Prostate gland (tissue), 2 donors: Measurements from ENCODE around the gene MTM1. TPM values are rescaled to one million over a fixed set of nuclear protein-coding genes. Genes with fewer than 3 reads are reported as not detected.
A peak's percentile ranks its signal among the peaks of the same experiment; 100 is the strongest.

Experiments used
- DNase-seq: peaks from one replicate; pipeline ENCODE4 v3.0.0-alpha.2; 2019; ENCODE audit warnings: low spot score
- H3K27ac ChIP-seq, 2 donors: fragments of 200-600 bp; sonication (generic); 2 replicates each; pipeline ENCODE4 v1.5.1; 2017 to 2019
- H3K27me3 ChIP-seq: fragments of 200-600 bp; sonication (generic); replicated peaks from 2 replicates; pipeline ENCODE4 v1.5.1; 2019; ENCODE audit not compliant: insufficient read depth
- H3K36me3 ChIP-seq, 2 donors: fragments of 200-600 bp; sonication (generic); 1 replicate in 1 of 2; 2 replicates in 1 of 2; pipeline versions ENCODE4 v1.5.1 to v1.8.1; 2017 to 2019
- H3K4me1 ChIP-seq: fragments of 200-600 bp; sonication (generic); replicated peaks from 2 replicates; pipeline ENCODE4 v1.5.1; 2019
- H3K4me3 ChIP-seq, 2 donors: fragments of 200-600 bp; sonication (generic); 2 replicates each; pipeline ENCODE4 v1.5.1; 2017 to 2019
- H3K9me3 ChIP-seq: fragments of 200-600 bp; sonication (generic); 2 replicates; pipeline ENCODE4 v1.5.1; 2017
- POLR2A ChIP-seq: fragments of 450-650 bp; IDR thresholded peaks from one replicate; pipeline ENCODE4 v1.6.1; 2016; ENCODE audit warnings: antibody characterized with exemption, mild to moderate bottlenecking
- POLR2AphosphoS5 ChIP-seq: sonication (generic); formaldehyde crosslinking; IDR thresholded peaks from one replicate; pipeline ENCODE4 v1.6.1; 2017; ENCODE audit warnings: antibody characterized with exemption
- whole genome bisulfite sequencing: methylation state at CpG from one replicate; pipeline ENCODE4 v1.1.5; 2018; 5-methylcytosine and 5-hydroxymethylcytosine counted together
- intact Hi-C: fragments of 100-400 bp; cut with DNase I; formaldehyde crosslinking; loops from one replicate; pipeline ENCODE4 v1.14.2; 2022
- total RNA-seq, 2 donors: library from RNA; depleted of rRNA; stranded (reverse); fragments of >200 nt; gene quantifications; one replicate each; pipeline ENCODE4 v1.1.0, GENCODE V29; 2016
- TF ChIP-seq, protein P1 (sequence below), 4 experiments: fragments of 200-600 bp in 2 of 4; fragments of 450-650 bp in 2 of 4; sonication (generic) in 2 of 4; IDR thresholded peaks; 1 replicate in 3 of 4; 2 replicates in 1 of 4; pipeline ENCODE4 v1.5.1; 2016 to 2019; ENCODE audit warnings: antibody characterized with exemption in 4 of 4, mild to moderate bottlenecking in 2 of 4, moderate library complexity in 2 of 4

MTM1 gene
- total RNA-seq, 2 donors from 2014 or later, result 10.3 to 30.2 TPM

- 41% methylated on average over 8 of the region's 8 CpGs for WGBS
- H3K4me3 ChIP-seq, result no peak overlapping the region
- intact Hi-C loops, result no loop called here
Measured at GRCh38 chrX:150694738-150695410, 126.5 kb downstream of the MTM1 start.

GRCh38 chrX:150696331-150696730, 127.9 kb downstream of the MTM1 start:
- H3K27me3 ChIP-seq, result no peaks in the 10 kb centered on the region
- H3K4me1 ChIP-seq, result no peaks in the 10 kb centered on the region
- 38% methylated on average over 1 of the region's 1 CpG for WGBS
- H3K4me3 ChIP-seq, result no peak overlapping the region
- intact Hi-C loops, result no loop called here
- no peak for TF ChIP-seq POLR2A
- TF ChIP-seq, protein P1, sequence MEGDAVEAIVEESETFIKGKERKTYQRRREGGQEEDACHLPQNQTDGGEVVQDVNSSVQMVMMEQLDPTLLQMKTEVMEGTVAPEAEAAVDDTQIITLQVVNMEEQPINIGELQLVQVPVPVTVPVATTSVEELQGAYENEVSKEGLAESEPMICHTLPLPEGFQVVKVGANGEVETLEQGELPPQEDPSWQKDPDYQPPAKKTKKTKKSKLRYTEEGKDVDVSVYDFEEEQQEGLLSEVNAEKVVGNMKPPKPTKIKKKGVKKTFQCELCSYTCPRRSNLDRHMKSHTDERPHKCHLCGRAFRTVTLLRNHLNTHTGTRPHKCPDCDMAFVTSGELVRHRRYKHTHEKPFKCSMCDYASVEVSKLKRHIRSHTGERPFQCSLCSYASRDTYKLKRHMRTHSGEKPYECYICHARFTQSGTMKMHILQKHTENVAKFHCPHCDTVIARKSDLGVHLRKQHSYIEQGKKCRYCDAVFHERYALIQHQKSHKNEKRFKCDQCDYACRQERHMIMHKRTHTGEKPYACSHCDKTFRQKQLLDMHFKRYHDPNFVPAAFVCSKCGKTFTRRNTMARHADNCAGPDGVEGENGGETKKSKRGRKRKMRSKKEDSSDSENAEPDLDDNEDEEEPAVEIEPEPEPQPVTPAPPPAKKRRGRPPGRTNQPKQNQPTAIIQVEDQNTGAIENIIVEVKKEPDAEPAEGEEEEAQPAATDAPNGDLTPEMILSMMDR (IDR thresholded peaks at IDR 0.05), result no peak
- TF ChIP-seq POLR2AphosphoS5, result no peak
- H3K9me3 ChIP-seq, result no peaks in the 10 kb centered on the region
- no peaks in the 10 kb centered on the region for H3K36me3 ChIP-seq
- DNase-seq, result no peak
- no peak overlapping the region for H3K27ac ChIP-seq

More at GRCh38 chrX:150694738-150695410, 126.5 kb downstream of the MTM1 start:
- no peak for DNase-seq
- H3K27me3 ChIP-seq, result no peaks in the 10 kb centered on the region
- no peaks in the 10 kb centered on the region for H3K36me3 ChIP-seq
- no peaks in the 10 kb centered on the region for H3K9me3 ChIP-seq
- TF ChIP-seq POLR2AphosphoS5, result no peak
- no peak for TF ChIP-seq POLR2A
- TF ChIP-seq, protein P1 (IDR thresholded peaks at IDR 0.05), result no peak
- H3K27ac ChIP-seq, result peak overlapping the region; percentile 83 to 84
- no peaks in the 10 kb centered on the region for H3K4me1 ChIP-seq

DNA sequence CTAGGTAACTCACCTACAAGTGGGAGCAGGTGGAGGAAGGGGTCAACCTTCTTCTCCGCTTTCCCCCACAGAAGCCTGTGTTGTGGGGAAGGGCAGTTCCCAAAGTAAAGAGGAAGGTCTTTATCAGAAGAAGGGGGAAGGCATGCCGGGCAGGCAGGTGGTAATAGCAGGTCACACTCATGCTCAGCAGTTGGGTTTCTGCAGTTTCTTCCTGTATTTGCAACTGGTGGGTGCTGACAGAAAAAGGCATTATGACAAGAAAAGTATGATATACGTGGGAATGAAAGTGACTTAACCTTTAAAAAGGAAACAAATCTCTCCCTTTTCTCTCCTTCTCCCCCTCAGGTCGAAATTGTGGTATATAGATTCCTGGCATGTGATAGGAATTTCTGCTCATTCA, 128.4 kb downstream of the MTM1 start:
- Histone ChIP-seq H3K27me3 (no peaks in the 10 kb centered on the region), H3K36me3 (no peaks in the 10 kb centered on the region), H3K9me3 (no peaks in the 10 kb centered on the region), H3K27ac (no peak overlapping the region), H3K4me1 (no peaks in the 10 kb centered on the region), H3K4me3 (no peak overlapping the region)
- TF ChIP-seq, protein P1 (IDR thresholded peaks at IDR 0.05), result no peak
- no peak for TF ChIP-seq POLR2A
- TF ChIP-seq POLR2AphosphoS5, result no peak
- WGBS, result 55% methylated on average over 4 of the region's 4 CpGs
- intact Hi-C loops, result no loop called here
- DNase-seq, result no peak

DNA sequence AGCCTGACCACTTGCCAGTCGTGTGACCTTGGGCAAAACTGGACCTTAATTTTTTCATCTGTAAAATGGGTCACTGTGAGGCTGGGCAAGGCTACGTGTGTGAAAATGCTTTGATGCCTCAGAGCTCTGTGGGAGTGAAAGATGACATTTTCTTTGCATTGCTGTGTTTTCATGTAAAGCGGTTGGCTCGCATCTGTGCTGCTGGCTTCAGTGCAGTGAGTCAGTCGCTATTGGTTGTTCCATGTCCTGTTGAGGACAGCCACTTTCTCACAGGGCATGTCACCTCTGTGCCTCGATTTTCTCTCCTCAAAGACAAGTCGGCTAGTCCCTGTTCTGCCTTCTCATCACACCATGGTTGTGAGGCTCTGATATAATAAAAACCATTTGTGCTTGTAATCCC, 129.2 kb downstream of the MTM1 start:
- no peak for TF ChIP-seq POLR2A
- TF ChIP-seq, protein P1 (IDR thresholded peaks at IDR 0.05), result no peak
- TF ChIP-seq POLR2AphosphoS5, result no peak
- Histone ChIP-seq H3K36me3 (no peaks in the 10 kb centered on the region), H3K9me3 (no peaks in the 10 kb centered on the region), H3K27me3 (no peaks in the 10 kb centered on the region), H3K4me3 (no peak overlapping the region), H3K27ac (no peak overlapping the region), H3K4me1 (no peaks in the 10 kb centered on the region)
- WGBS, result 95% methylated on average over 7 of the region's 7 CpGs
- intact Hi-C loops, result no loop called here
- no peak for DNase-seq

DNA sequence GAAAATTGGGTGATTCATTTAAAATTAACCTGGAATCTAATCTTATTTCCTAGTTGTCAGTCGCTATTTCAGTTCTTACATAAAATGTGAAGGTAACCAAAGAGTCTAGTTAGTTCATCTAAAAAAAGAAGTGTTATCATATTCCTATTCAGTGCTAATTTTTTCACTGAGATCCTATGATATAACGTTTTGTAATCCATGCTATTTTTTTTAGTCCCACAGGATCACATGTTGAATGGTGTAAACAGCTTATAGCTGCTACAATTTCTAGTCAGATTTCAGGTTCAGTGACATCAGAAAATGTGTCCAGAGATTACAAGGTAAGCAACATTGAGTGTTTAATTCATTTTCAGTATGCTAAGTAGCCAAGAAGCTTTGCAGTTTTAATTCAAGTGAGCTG, 130.6 kb downstream of the MTM1 start:
- intact Hi-C loops, result no loop called here
- Histone ChIP-seq H3K27me3 (no peaks in the 10 kb centered on the region), H3K36me3 (no peaks in the 10 kb centered on the region), H3K27ac (no peak overlapping the region), H3K4me1 (no peaks in the 10 kb centered on the region), H3K9me3 (no peaks in the 10 kb centered on the region), H3K4me3 (no peak overlapping the region)
- DNase-seq, result no peak
- no peak for TF ChIP-seq POLR2AphosphoS5
- no peak for TF ChIP-seq POLR2A
- TF ChIP-seq, protein P1 (IDR thresholded peaks at IDR 0.05), result no peak
- WGBS, result 47% methylated on average over 2 of the region's 2 CpGs
